IMR-90 (cell line): ENCODE results near the gene ALS2CL. TPM values are rescaled to one million over a fixed set of nuclear protein-coding genes. Genes with fewer than 3 reads are reported as not detected.

ENCODE experiments used
- ATAC-seq: fragments of 200-7000 bp; cut with Tn5 transposase; 2 replicates; pipeline ENCODE4 v1.9.1; 2020; ENCODE audit warnings: low read depth, mild to moderate bottlenecking, moderate library complexity
- BruUV-seq: library from RNA; stranded (reverse); fragments of 400-500 nt; replicated peaks from 2 replicates; lab custom pipeline; 2021; lab: Mats Ljungman, UMichigan
- CTCF ChIA-PET: fragments of 300-600 bp; formaldehyde crosslinking; extraction: SDS; loops from one replicate; lab custom pipeline; 2021; ENCODE audit warnings: antibody characterized with exemption; lab: Yijun Ruan, JAX
- POLR2A ChIA-PET: fragments of 300-600 bp; sonication (Branson Sonifier 250); formaldehyde crosslinking; loops from one replicate; lab custom pipeline; 2022; ENCODE audit warnings: antibody characterized with exemption; ENCODE audit not compliant: unreplicated experiment; lab: Charles Lee
- DNase-seq: peaks from one replicate; pipeline ENCODE4 v3.0.0; 2013
- H2AFZ ChIP-seq: replicated peaks from 2 replicates; pipeline ENCODE3; 2013; ENCODE audit warnings: low read length, mild to moderate bottlenecking; ENCODE audit not compliant: poor library complexity
- H2AK5ac ChIP-seq: 2 replicates; pipeline ENCODE4 v1.6.1; 2013; ENCODE audit warnings: low read depth, low read length, inconsistent platforms
- H2AK9ac ChIP-seq: replicated peaks from 2 replicates; pipeline ENCODE3; 2013; ENCODE audit warnings: mild to moderate bottlenecking, low read depth, low read length, moderate library complexity; ENCODE audit not compliant: poor library complexity
- H2BK120ac ChIP-seq: 2 replicates; pipeline ENCODE4 v1.6.1; 2013; ENCODE audit warnings: low read depth, low read length, inconsistent platforms
- H2BK15ac ChIP-seq: 3 replicates; pipeline ENCODE4 v1.6.1; 2013; ENCODE audit warnings: low read depth, low read length, inconsistent platforms
- H2BK20ac ChIP-seq: 2 replicates; pipeline ENCODE4 v1.6.1; 2013; ENCODE audit warnings: low read depth, mild to moderate bottlenecking, inconsistent platforms, low read length, moderate library complexity
- H2BK5ac ChIP-seq: 2 replicates; pipeline ENCODE4 v1.6.1; 2013; ENCODE audit warnings: mild to moderate bottlenecking, low read depth, low read length, inconsistent platforms; ENCODE audit not compliant: poor library complexity, severe bottlenecking
- H3K14ac ChIP-seq: replicated peaks from 2 replicates; pipeline ENCODE4 v1.6.1; 2013; ENCODE audit warnings: low read depth, low read length, inconsistent platforms
- H3K18ac ChIP-seq: 2 replicates; pipeline ENCODE4 v1.6.1; 2013; ENCODE audit warnings: low read depth, low read length, control low read depth
- H3K23ac ChIP-seq: 2 replicates; pipeline ENCODE4 v1.6.1; 2013; ENCODE audit warnings: low read depth, low read length, inconsistent platforms
- H3K27ac ChIP-seq: 2 replicates; pipeline ENCODE4 v1.5.1; 2013; ENCODE audit warnings: mild to moderate bottlenecking, control low read depth, low read length; ENCODE audit not compliant: insufficient read depth
- H3K27me3 ChIP-seq: 2 replicates; pipeline ENCODE4 v1.6.1; 2013; ENCODE audit warnings: low read length; ENCODE audit not compliant: control insufficient read depth, insufficient read depth
- H3K36me3 ChIP-seq: 2 replicates; pipeline ENCODE4 v1.6.1; 2013; ENCODE audit warnings: low read length, mixed read lengths; ENCODE audit not compliant: control insufficient read depth, insufficient read depth
- H3K4ac ChIP-seq: 2 replicates; pipeline ENCODE4 v1.6.1; 2013; ENCODE audit warnings: low read depth, low read length, inconsistent platforms
- H3K4me1 ChIP-seq: 2 replicates; pipeline ENCODE4 v1.6.1; 2013; ENCODE audit warnings: low read length, mixed read lengths; ENCODE audit not compliant: control insufficient read depth, insufficient read depth
- H3K4me2 ChIP-seq: 2 replicates; pipeline ENCODE4 v1.6.1; 2013; ENCODE audit warnings: low read depth, mild to moderate bottlenecking, control low read depth, low read length, moderate library complexity
- H3K4me3 ChIP-seq: 2 replicates; pipeline ENCODE4 v1.5.1; 2013; ENCODE audit warnings: low read depth, mild to moderate bottlenecking, control low read depth, low read length, moderate library complexity; ENCODE audit not compliant: insufficient read depth
- H3K56ac ChIP-seq: 2 replicates; pipeline ENCODE4 v1.6.1; 2013; ENCODE audit warnings: low read length, inconsistent platforms; ENCODE audit not compliant: insufficient read depth; ENCODE audit errors: extremely low read depth
- H3K79me1 ChIP-seq, 2 experiments: 2 replicates each; pipeline ENCODE4 v1.6.1; 2013; ENCODE audit warnings: low read length in 2 of 2, inconsistent platforms in 1 of 2, low read depth in 1 of 2
- H3K9ac ChIP-seq: 2 replicates; pipeline ENCODE4 v1.6.1; 2013; ENCODE audit warnings: low read depth, low read length, control low read depth
- H3K9me1 ChIP-seq: 2 replicates; pipeline ENCODE4 v1.6.1; 2013; ENCODE audit warnings: low read length, inconsistent platforms; ENCODE audit not compliant: insufficient read depth
- H3K9me3 ChIP-seq: 2 replicates; pipeline ENCODE4 v1.6.1; 2013; ENCODE audit warnings: low read length; ENCODE audit not compliant: control insufficient read depth, insufficient read depth
- H4K20me1 ChIP-seq: 2 replicates; pipeline ENCODE4 v1.6.1; 2013; ENCODE audit warnings: low read length, inconsistent platforms; ENCODE audit not compliant: insufficient read depth
- H4K5ac ChIP-seq: 2 replicates; pipeline ENCODE4 v1.6.1; 2013; ENCODE audit warnings: mild to moderate bottlenecking, low read depth, low read length, control low read depth
- H4K8ac ChIP-seq, 2 experiments: 2 replicates each; pipeline ENCODE4 v1.6.1; 2013; ENCODE audit warnings: low read depth in 2 of 2, low read length in 2 of 2, control low read depth in 1 of 2, inconsistent platforms in 1 of 2
- H4K91ac ChIP-seq: 2 replicates; pipeline ENCODE4 v1.6.1; 2013; ENCODE audit warnings: low read depth, low read length, inconsistent platforms; ENCODE audit not compliant: insufficient read depth
- CEBPB ChIP-seq: IDR thresholded peaks from 2 replicates; pipeline ENCODE4 v1.6.1; 2012; ENCODE audit warnings: low read depth, low read length, improper control_type of control experiment
- CHD1 ChIP-seq: IDR thresholded peaks from 2 replicates; pipeline ENCODE4 v1.6.1; 2012; ENCODE audit warnings: low read depth, low read length, improper control_type of control experiment
- MAZ ChIP-seq: IDR thresholded peaks from 2 replicates; pipeline ENCODE4 v1.6.1; 2012; ENCODE audit warnings: low read depth, mild to moderate bottlenecking, low read length, improper control_type of control experiment, moderate library complexity, borderline replicate concordance
- MXI1 ChIP-seq: IDR thresholded peaks from 2 replicates; pipeline ENCODE4 v1.6.1; 2012; ENCODE audit warnings: low read depth, mild to moderate bottlenecking, low read length, moderate library complexity, borderline replicate concordance
- NFE2L2 ChIP-seq: fragments of 150-350 bp; IDR thresholded peaks from 2 replicates; pipeline ENCODE4 v1.6.1; 2016; ENCODE audit warnings: low read depth, mild to moderate bottlenecking, low read length
- POLR2A ChIP-seq: IDR thresholded peaks from 2 replicates; pipeline ENCODE4 v1.6.1; 2012; ENCODE audit warnings: mild to moderate bottlenecking, low read depth, low read length
- RAD21 ChIP-seq: IDR thresholded peaks from 2 replicates; pipeline ENCODE4 v1.6.1; 2012; ENCODE audit warnings: low read length, improper control_type of control experiment
- RCOR1 ChIP-seq: IDR thresholded peaks from 2 replicates; pipeline ENCODE4 v1.6.1; 2012; ENCODE audit warnings: mild to moderate bottlenecking, low read length, improper control_type of control experiment; ENCODE audit not compliant: insufficient replicate concordance
- SMC3 ChIP-seq: fragments of 150-350 bp; IDR thresholded peaks from 2 replicates; pipeline ENCODE4 v1.6.1; 2016; ENCODE audit warnings: low read depth, mild to moderate bottlenecking, antibody characterized with exemption, low read length, moderate library complexity
- WGBS, 2 experiments: methylation state at CpG; one replicate each; pipeline versions ENCODE4 v1.1.5 to v1.1.7; 2013; ENCODE audit warnings: missing lambda C conversion rate in 2 of 2; ENCODE audit not compliant: insufficient read length in 1 of 2; ENCODE audit errors: extremely low coverage in 2 of 2; 5-methylcytosine and 5-hydroxymethylcytosine counted together
- dilution Hi-C: fragments of 300-500 bp; cut with HindIII; formaldehyde crosslinking; loops from one replicate; pipeline ENCODE4 v1.14.3; 2018; ENCODE audit warnings: low sequenced_read_pairs; ENCODE audit not compliant: unreplicated experiment
- in situ Hi-C: fragments of 300-500 bp; cut with MboI; formaldehyde crosslinking; loops from 3 replicates; pipeline ENCODE4 v1.14.3; 2019; ENCODE audit warnings: low sequenced_read_pairs, inconsistent platforms, mixed read lengths
- intact Hi-C: fragments of 100-400 bp; cut with micrococcal nuclease; formaldehyde crosslinking; loops from 2 replicates; pipeline ENCODE4 v1.10.0; 2022
- polyA plus RNA-seq, 3 experiments: library from polyadenylated mRNA; depleted of rRNA; stranded (reverse); fragments of >200 nt; gene quantifications; 2 replicates each; pipeline ENCODE4 v1.2.3, GENCODE V29; 2012; ENCODE audit warnings: low replicate concordance in 1 of 3
- total RNA-seq: library from RNA; depleted of rRNA; stranded (reverse); fragments of >200 nt; gene quantifications from 2 replicates; pipeline ENCODE4 v1.2.3, GENCODE V29; 2012
- TF ChIP-seq, protein P1 (sequence below): conservative IDR thresholded peaks from 2 replicates; pipeline ENCODE4 v1.5.1; 2012; ENCODE audit warnings: mild to moderate bottlenecking, low read depth, low read length, improper control_type of control experiment
- TF ChIP-seq, protein P2 (sequence below): fragments of 150-350 bp; IDR thresholded peaks from 2 replicates; pipeline ENCODE4 v1.6.1; 2016; ENCODE audit warnings: low read depth, mild to moderate bottlenecking, low read length, moderate library complexity, borderline replicate concordance
- TF ChIP-seq, protein P3 (sequence below): fragments of 150-350 bp; IDR thresholded peaks from 2 replicates; pipeline ENCODE4 v1.6.1; 2017; ENCODE audit warnings: mild to moderate bottlenecking, antibody characterized with exemption, low read length, low read depth

Gene ALS2CL
- total and polyA plus RNA-seq, 2 of the 4 experiments (the other 2 are of a cell fraction) = 2.2 to 4.8 TPM

DNA sequence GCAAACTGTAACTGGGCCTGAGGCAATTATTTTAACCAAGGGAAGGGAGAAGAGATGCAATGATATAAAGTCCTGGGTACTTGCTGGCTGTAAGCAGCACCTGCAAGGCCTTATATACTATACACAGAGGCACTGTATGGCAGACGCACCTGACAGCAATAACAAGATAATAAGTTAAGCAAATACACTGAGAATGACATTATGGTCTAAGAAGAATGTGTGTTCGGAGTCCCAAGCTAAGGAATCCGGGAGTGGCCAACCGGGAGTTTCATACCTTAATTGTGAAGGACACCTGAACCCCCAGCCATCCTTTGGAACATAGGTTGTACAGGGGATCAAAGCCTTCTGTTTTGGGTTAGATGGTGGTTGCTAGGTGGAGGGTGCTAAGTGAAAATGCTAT, 67.4 kb downstream of the ALS2CL start:
- Histone ChIP-seq H3K27ac (peak overlapping the region; percentile 29; the same call in 1 of the 2 replicates), H3K4me3 (no peak overlapping the region), H3K23ac (no peak overlapping the region), H4K91ac (peak overlapping the region; percentile 43; the same call in 1 of the 2 replicates), H4K8ac (peak overlapping the region in 1 of 2 experiments; percentile 25; a peak in 1 of 4 replicates), H4K5ac (peak overlapping the region; percentile 80; the same call in 1 of the 2 replicates), H2BK5ac (no peak overlapping the region), H2BK15ac (no peak overlapping the region), H2AFZ (no peak overlapping the region), H4K20me1 (no peaks in the 10 kb centered on the region), H3K56ac (no peak overlapping the region), H3K27me3 (peaks cover 3% of the 10 kb centered on the region), H3K9ac (no peak overlapping the region), H3K9me3 (no peaks in the 10 kb centered on the region), H3K9me1 (peaks cover 10% of the 10 kb centered on the region), H2AK5ac (no peak overlapping the region), H3K4me1 (peaks cover 21% of the 10 kb centered on the region), H2AK9ac (no peak overlapping the region), H2BK120ac (no peak overlapping the region), H2BK20ac (no peak overlapping the region), H3K79me1 (no peaks in the 10 kb centered on the region), H3K36me3 (no peaks in the 10 kb centered on the region), H3K4ac (no peak overlapping the region), H3K18ac (no peak overlapping the region; the same call in 1 of the 2 replicates), H3K14ac (no peak overlapping the region), H3K4me2 (no peak overlapping the region)
- no peak for DNase-seq
- ATAC-seq = no peak
- intact Hi-C loops (loop anchor here (5.0 kb wide), 1 partner anchor 59 kb away; the partner anchor contains the start of gene LRRC2), in situ Hi-C loops (no loop called here), dilution Hi-C loops (no loop called here)
- BruUV-seq = no TSS peak
- ChIA-PET CTCF (interaction anchor here (1.5 to 2.3 kb wide), 2 partner anchors 137 to 138 kb away, joined by 3 to 6 read pairs; no protein-coding TSS in a partner anchor), POLR2A (no interaction called here)
- no CpG with 5 or more reads among the region's 4 CpGs for WGBS, 2 experiments
- TF ChIP-seq RCOR1 = no peak
- no peak for TF ChIP-seq POLR2A
- TF ChIP-seq, protein P1, sequence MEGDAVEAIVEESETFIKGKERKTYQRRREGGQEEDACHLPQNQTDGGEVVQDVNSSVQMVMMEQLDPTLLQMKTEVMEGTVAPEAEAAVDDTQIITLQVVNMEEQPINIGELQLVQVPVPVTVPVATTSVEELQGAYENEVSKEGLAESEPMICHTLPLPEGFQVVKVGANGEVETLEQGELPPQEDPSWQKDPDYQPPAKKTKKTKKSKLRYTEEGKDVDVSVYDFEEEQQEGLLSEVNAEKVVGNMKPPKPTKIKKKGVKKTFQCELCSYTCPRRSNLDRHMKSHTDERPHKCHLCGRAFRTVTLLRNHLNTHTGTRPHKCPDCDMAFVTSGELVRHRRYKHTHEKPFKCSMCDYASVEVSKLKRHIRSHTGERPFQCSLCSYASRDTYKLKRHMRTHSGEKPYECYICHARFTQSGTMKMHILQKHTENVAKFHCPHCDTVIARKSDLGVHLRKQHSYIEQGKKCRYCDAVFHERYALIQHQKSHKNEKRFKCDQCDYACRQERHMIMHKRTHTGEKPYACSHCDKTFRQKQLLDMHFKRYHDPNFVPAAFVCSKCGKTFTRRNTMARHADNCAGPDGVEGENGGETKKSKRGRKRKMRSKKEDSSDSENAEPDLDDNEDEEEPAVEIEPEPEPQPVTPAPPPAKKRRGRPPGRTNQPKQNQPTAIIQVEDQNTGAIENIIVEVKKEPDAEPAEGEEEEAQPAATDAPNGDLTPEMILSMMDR = no peak
- TF ChIP-seq MXI1 = no peak
- no peak for TF ChIP-seq MAZ
- TF ChIP-seq NFE2L2 = no peak
- no peak for TF ChIP-seq SMC3
- no peak for TF ChIP-seq RAD21
- TF ChIP-seq, protein P2, sequence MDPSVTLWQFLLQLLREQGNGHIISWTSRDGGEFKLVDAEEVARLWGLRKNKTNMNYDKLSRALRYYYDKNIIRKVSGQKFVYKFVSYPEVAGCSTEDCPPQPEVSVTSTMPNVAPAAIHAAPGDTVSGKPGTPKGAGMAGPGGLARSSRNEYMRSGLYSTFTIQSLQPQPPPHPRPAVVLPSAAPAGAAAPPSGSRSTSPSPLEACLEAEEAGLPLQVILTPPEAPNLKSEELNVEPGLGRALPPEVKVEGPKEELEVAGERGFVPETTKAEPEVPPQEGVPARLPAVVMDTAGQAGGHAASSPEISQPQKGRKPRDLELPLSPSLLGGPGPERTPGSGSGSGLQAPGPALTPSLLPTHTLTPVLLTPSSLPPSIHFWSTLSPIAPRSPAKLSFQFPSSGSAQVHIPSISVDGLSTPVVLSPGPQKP = no peak
- no peak for TF ChIP-seq CEBPB
- TF ChIP-seq, protein P3, sequence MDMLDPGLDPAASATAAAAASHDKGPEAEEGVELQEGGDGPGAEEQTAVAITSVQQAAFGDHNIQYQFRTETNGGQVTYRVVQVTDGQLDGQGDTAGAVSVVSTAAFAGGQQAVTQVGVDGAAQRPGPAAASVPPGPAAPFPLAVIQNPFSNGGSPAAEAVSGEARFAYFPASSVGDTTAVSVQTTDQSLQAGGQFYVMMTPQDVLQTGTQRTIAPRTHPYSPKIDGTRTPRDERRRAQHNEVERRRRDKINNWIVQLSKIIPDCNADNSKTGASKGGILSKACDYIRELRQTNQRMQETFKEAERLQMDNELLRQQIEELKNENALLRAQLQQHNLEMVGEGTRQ = no peak
- TF ChIP-seq CHD1 = no peak
